ENCODE measurements around the gene REL.

GRCh38 chr2:60934165-60934722 is 52.9 kb downstream of the REL start:
- no peak for TF ChIP-seq CTCF (IDR thresholded peaks at IDR 0.05)
- no peak for TF ChIP-seq POLR2A (IDR thresholded peaks at IDR 0.05)
